Endothelial cell of umbilical vein (primary cell): Measurements from ENCODE around the gene TSACC. TPM values are rescaled to one million over a fixed set of nuclear protein-coding genes. Genes with fewer than 3 reads are reported as not detected.

ENCODE experiments used
- BruUV-seq: library from RNA; stranded (reverse); fragments of 400-500 nt; replicated peaks from 2 replicates; lab custom pipeline; 2021; lab: Mats Ljungman, UMichigan
- CTCF ChIA-PET: fragments of 300-600, 350-600 bp; sonication (Branson Sonifier 250); formaldehyde crosslinking; loops from one replicate; lab custom pipeline; 2021; ENCODE audit warnings: antibody characterized with exemption, inconsistent platforms; lab: Charles Lee
- POLR2A ChIA-PET: fragments of 300-600, 350-600 bp; sonication (Branson Sonifier 250); formaldehyde crosslinking; loops from one replicate; lab custom pipeline; 2021; ENCODE audit warnings: antibody characterized with exemption, inconsistent platforms; lab: Charles Lee
- DNase-seq: peaks from one replicate; pipeline ENCODE4 v3.0.0-alpha.2; 2011; ENCODE audit warnings: low read depth, low spot score
- FAIRE-seq: peaks from 2 replicates; lab custom pipeline; 2011; peaks lifted over from hg19 to GRCh38; lab: Jason Lieb, UNC
- H2AFZ ChIP-seq: 2 replicates; pipeline ENCODE4 v1.6.0; 2012; ENCODE audit warnings: low read depth, low read length, control low read depth, inconsistent platforms
- H3K27ac ChIP-seq: 2 replicates; pipeline ENCODE4 v1.5.1; 2011; ENCODE audit warnings: low read depth, mild to moderate bottlenecking, control low read depth, low read length, moderate library complexity; ENCODE audit not compliant: insufficient read depth
- H3K27me3 ChIP-seq, 2 experiments: 2 replicates each; pipeline versions ENCODE4 v1.6.0 to v1.6.1; 2011; ENCODE audit warnings: low read length in 2 of 2, mixed read lengths in 1 of 2; ENCODE audit not compliant: control insufficient read depth in 2 of 2, insufficient read depth in 2 of 2
- H3K36me3 ChIP-seq, 2 experiments: 2 replicates in 1 of 2; 3 replicates in 1 of 2; pipeline ENCODE4 v1.5.1; 2011; ENCODE audit warnings: low read length in 2 of 2, mild to moderate bottlenecking in 1 of 2, moderate library complexity in 1 of 2; ENCODE audit not compliant: control insufficient read depth in 2 of 2, insufficient read depth in 2 of 2; ENCODE audit errors: extremely low read depth in 1 of 2
- H3K4me1 ChIP-seq: 3 replicates; pipeline ENCODE4 v1.5.1; 2011; ENCODE audit warnings: mild to moderate bottlenecking, low read length; ENCODE audit not compliant: control insufficient read depth, insufficient read depth; ENCODE audit errors: extremely low read depth
- H3K4me2 ChIP-seq: 2 replicates; pipeline ENCODE4 v1.6.1; 2011; ENCODE audit warnings: low read length, control low read depth, mixed read lengths; ENCODE audit not compliant: insufficient read depth
- H3K4me3 ChIP-seq, 3 experiments: fragments of 200-600 bp in 1 of 3; sonication (generic), shearing (Covaris generic) in 1 of 3; replicated peaks in 1 of 3; 2 replicates each; pipeline ENCODE4 v1.5.1; 2011 to 2016; ENCODE audit warnings: control low read depth in 3 of 3, low read length in 3 of 3, mild to moderate bottlenecking in 2 of 3, inconsistent platforms in 1 of 3, low read depth in 1 of 3, moderate library complexity in 1 of 3; ENCODE audit not compliant: insufficient read depth in 1 of 3
- H3K79me2 ChIP-seq: 2 replicates; pipeline ENCODE4 v1.6.0; 2012; ENCODE audit warnings: low read length, inconsistent platforms; ENCODE audit not compliant: control insufficient read depth, insufficient read depth
- H3K9ac ChIP-seq: replicated peaks from 2 replicates; pipeline ENCODE3; 2011; ENCODE audit warnings: low read length, control low read depth; ENCODE audit not compliant: insufficient read depth; ENCODE audit errors: extremely low read depth
- H3K9me1 ChIP-seq: replicated peaks from 3 replicates; pipeline ENCODE4 v1.6.0; 2011; ENCODE audit warnings: mild to moderate bottlenecking, low read length; ENCODE audit not compliant: control insufficient read depth, insufficient read depth; ENCODE audit errors: extremely low read depth
- H3K9me3 ChIP-seq: replicated peaks from 2 replicates; pipeline ENCODE4 v1.5.1; 2012; ENCODE audit warnings: low read length, inconsistent platforms; ENCODE audit not compliant: control insufficient read depth, insufficient read depth
- H4K20me1 ChIP-seq: replicated peaks from 2 replicates; pipeline ENCODE3; 2011; ENCODE audit warnings: mild to moderate bottlenecking, low read length; ENCODE audit not compliant: control insufficient read depth, insufficient read depth; ENCODE audit errors: extremely low read depth
- CTCF ChIP-seq, 2 donors: IDR thresholded peaks; 1 replicate in 1 of 2; 2 replicates in 1 of 2; pipeline ENCODE4 v1.5.1; 2011; ENCODE audit warnings: low read length in 2 of 2, mild to moderate bottlenecking in 2 of 2, moderate library complexity in 2 of 2, control low read depth in 1 of 2, inconsistent platforms in 1 of 2, low read depth in 1 of 2; ENCODE audit not compliant: insufficient read depth in 1 of 2; ENCODE audit errors: extremely low read depth in 1 of 2
- EZH2 ChIP-seq: IDR thresholded peaks from 2 replicates; pipeline ENCODE4 v1.6.1; 2012; ENCODE audit warnings: borderline replicate concordance, low read depth, mild to moderate bottlenecking, moderate library complexity, low read length, inconsistent platforms; ENCODE audit not compliant: severe bottlenecking
- FOS ChIP-seq: IDR thresholded peaks from 2 replicates; pipeline ENCODE4 v1.6.1; 2011; ENCODE audit warnings: mild to moderate bottlenecking, low read length, moderate library complexity, borderline replicate concordance; ENCODE audit not compliant: insufficient read depth
- MAX ChIP-seq: IDR thresholded peaks from 2 replicates; pipeline ENCODE4 v1.6.1; 2011; ENCODE audit not compliant: insufficient read depth, insufficient read length
- POLR2AphosphoS5 ChIP-seq: IDR thresholded peaks from 2 replicates; pipeline ENCODE4 v1.6.1; 2012; ENCODE audit warnings: low read depth, mild to moderate bottlenecking, control low read depth, low read length, moderate library complexity; ENCODE audit not compliant: insufficient read depth
- dilution Hi-C: fragments of 300-500 bp; cut with MboI; formaldehyde crosslinking; loops from one replicate; pipeline ENCODE4 v1.15.0; 2019; ENCODE audit warnings: low sequenced_read_pairs; ENCODE audit not compliant: extremely low pct_ligation_motif_present
- intact Hi-C: fragments of 100-400 bp; cut with micrococcal nuclease; formaldehyde crosslinking; loops from one replicate; pipeline ENCODE4 v1.10.0; 2022
- polyA plus RNA-seq, 4 experiments: library from polyadenylated mRNA; depleted of rRNA in 3 of 4; stranded (reverse) in 3 of 4; unstranded in 1 of 4; fragments of >200 nt; gene quantifications; 2 replicates each; pipeline versions ENCODE4 v1.2.1 to v1.2.3, GENCODE V29; 2011 to 2012; ENCODE audit warnings: missing spikeins in 1 of 4
- total RNA-seq: library from RNA; stranded (reverse); gene quantifications from 2 replicates; pipeline ENCODE4 v1.2.3, GENCODE V29; 2021

TSACC gene
- total and polyA plus RNA-seq, 2 donors (not counting 3 experiments of a cell fraction or from before 2014, with no cell fraction given): 0.69 to 0.94 TPM

- Histone ChIP-seq H3K4me2 (no peak overlapping the region), H3K36me3 (no peaks in the 10 kb centered on the region), H3K9ac (no peak overlapping the region), H3K27ac (no peak overlapping the region), H3K9me1 (no peaks in the 10 kb centered on the region), H4K20me1 (no peaks in the 10 kb centered on the region), H3K79me2 (no peaks in the 10 kb centered on the region), H3K27me3 (peaks cover 17 to 28% of the 10 kb centered on the region in 2 experiments), H3K4me3 (no peak overlapping the region), H3K9me3 (no peaks in the 10 kb centered on the region), H2AFZ (no peak overlapping the region), H3K4me1 (no peaks in the 10 kb centered on the region)
- FAIRE-seq (no peak), DNase-seq (peak; percentile 23)
- intact Hi-C loops (no loop called here), dilution Hi-C loops (no loop called here)
- no TSS peak for BruUV-seq
- POLR2A ChIA-PET: no interaction called here
- TF ChIP-seq FOS (no peak), MAX (no peak), CTCF (IDR thresholded peaks at IDR 0.05; ENCODE audit: extremely low read depth in 1 of 2, insufficient read depth in 1 of 2, low read depth in 1 of 2, low read length in 2 of 2) (peak; percentile 60 to 84)
- CTCF ChIA-PET: interaction anchor here (1.0 to 3.3 kb wide), 4 partner anchors 13 to 89 kb away, joined by 3 to 34 read pairs (median 3); no protein-coding TSS in a partner anchor
Measured at GRCh38 chr1:156356875-156357534, 18.7 kb downstream of the TSACC start.

GRCh38 chr1:156357977-156358376 lies 19.7 kb downstream of the TSACC start:
- peaks cover 17 to 28% of the 10 kb centered on the region in 2 experiments for H3K27me3 ChIP-seq
- no peaks in the 10 kb centered on the region for H3K9me1 ChIP-seq
- no peaks in the 10 kb centered on the region for H3K79me2 ChIP-seq
- no peak overlapping the region for H3K27ac ChIP-seq
- intact Hi-C loops (no loop called here), dilution Hi-C loops (no loop called here)
- ChIA-PET POLR2A (no interaction called here), CTCF (interaction anchor here (1.0 to 10.2 kb wide), 6 partner anchors 10 to 228 kb away, joined by 3 to 96 read pairs (median 4); no protein-coding TSS in a partner anchor)
- H3K4me3 ChIP-seq: no peak overlapping the region
- BruUV-seq: no TSS peak
- no peaks in the 10 kb centered on the region for H3K9me3 ChIP-seq
- no peaks in the 10 kb centered on the region for H3K36me3 ChIP-seq
- no peaks in the 10 kb centered on the region for H3K4me1 ChIP-seq
- DNase-seq (no peak), FAIRE-seq (no peak)
- no peak overlapping the region for H3K4me2 ChIP-seq
- H2AFZ ChIP-seq: no peak overlapping the region
- no peaks in the 10 kb centered on the region for H4K20me1 ChIP-seq
- H3K9ac ChIP-seq: no peak overlapping the region
- TF ChIP-seq POLR2AphosphoS5 (no peak), EZH2 (no peak)
